Fibroblast of peridontal ligament (primary cell): ENCODE measurements around the gene SYT14.
"Not testable (repeated sequence)": the region's sequence is repeated elsewhere in the genome, so short reads cannot be mapped to it uniquely, and the experiment has no call there.

Source experiments
- DNase-seq: peaks from one replicate; pipeline ENCODE4 v3.0.0-alpha.2; 2010; ENCODE audit errors: extremely low read depth

The SYT14 gene

GRCh38 chr1:209936125-209936524, 1.9 kb upstream of the SYT14 start:
- no peak for DNase-seq

DNA sequence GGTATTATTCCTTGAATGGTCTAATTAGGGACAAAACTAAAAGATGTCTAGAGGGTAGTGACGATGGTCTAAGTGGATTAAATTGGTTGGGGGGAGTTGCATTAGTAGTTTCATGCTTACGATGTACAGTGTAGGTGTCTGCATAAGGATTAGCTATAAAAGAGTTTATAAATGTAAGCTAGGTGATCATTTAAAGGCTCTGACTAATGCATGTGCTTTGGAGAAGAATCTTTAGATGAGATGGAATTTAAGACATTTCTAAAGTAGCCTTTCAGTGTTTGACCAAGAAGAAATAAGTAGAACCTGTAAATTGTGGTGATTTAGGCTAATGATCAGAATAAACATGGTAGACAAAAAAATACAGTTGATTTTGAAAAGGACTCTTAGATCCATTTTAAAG, 7.4 kb downstream of the SYT14 start:
- no peak for DNase-seq

DNA sequence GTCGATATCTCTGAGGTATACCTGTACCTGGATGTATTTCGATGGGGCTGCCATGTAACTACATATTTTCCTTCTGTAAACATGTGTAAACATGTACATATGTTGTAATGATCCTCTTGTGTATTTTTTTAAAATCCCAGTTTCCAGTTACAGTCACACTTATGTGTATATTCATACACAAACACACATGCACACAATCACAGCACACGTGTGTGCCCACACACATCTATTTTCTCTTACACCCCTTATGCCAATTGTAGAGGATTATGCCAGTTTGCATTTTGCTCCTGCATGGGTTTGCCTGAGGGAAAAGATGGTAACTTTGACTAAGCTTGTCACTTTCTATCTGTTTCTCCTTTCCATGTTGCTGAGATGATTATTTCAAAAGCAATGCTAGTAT, 10.1 kb downstream of the SYT14 start:
- no peak for DNase-seq

GRCh38 chr1:209956116-209956515, 18.1 kb downstream of the SYT14 start:
- no peak for DNase-seq

DNA sequence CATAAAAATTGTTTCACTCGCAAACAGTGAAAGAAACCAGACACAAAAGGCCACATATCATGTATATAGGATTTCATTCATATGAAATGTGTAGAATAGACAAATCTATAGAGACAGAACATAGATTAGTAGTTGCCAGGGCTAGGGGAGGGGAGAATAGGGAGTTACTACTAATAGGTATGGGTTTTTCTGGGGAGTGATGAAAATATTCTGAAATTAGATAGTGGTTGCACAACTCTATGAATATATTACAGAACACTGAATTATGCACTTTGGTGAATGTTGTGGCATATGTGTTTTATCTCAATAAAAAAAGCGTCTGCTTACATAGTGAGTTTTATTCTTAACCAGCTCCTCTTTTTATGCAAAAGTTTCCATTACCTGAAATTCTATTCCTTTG, 21.6 kb downstream of the SYT14 start:
- no peak for DNase-seq

DNA sequence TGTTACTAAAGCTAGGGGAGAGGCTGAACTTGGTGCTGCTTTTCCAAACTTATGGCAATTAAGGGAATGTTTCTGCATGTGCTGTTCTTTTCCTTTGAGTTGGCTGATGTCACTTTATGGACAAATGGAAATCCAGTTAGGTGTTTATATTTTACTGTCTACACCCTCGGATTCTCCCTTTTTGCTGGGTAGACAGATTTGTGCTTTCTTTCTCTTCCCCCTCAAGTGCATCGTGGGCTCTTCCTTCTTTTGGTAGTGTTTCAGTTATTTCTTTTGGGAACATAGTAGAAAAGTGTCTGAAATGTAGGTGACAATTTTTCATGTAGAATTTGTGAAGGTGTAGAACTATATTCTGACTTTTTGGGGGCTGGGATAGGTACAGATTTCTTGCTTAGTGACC, 22.9 kb downstream of the SYT14 start:
- DNase-seq, result no peak

- DNase-seq, result no peak
These were observed 24.4 kb downstream of the SYT14 start for GRCh38 chr1:209962388-209962787.

DNA sequence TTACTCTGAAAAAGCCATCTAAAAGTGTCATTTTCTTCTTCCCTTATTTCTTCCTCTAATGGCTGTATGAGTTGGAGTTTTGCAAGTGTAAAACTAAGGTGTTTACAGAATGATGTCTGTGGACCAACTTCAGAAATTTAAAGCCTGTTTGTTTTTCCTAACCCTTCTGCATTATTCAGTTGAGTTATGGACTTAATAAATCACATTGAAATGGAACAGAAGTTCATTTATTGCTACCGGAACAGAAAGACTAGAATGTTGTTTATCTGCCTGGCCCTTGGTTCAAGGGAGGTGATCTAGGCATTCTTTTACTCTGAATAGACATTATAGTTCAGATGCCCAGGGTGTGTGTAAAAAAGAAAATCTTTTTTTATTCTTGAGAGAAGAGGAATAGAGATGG, 24.8 kb downstream of the SYT14 start:
- DNase-seq, result no peak

DNA sequence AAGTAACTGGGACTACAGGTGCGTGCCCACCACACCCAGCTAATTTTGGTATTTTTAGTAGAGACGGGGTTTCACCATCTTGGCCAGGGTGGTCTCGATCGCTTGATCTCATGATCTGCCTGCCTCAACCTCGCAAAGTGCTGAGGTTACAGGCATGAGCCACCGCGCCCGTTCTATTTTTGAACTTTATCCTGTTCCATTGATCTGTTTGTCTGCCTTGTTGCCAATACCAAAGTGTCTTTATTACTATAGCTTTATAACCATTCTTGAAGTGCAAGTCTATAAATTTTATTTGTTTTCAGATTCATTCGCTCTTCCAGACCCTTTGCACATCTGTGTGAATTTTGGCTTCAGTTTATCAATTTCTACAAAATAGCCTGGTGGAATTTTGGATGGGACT, 28.0 kb downstream of the SYT14 start:
- no peak for DNase-seq

GRCh38 chr1:209978721-209979120, 40.7 kb downstream of the SYT14 start:
- not testable (repeated sequence) for DNase-seq

GRCh38 chr1:209983953-209984352, 45.9 kb downstream of the SYT14 start:
- no peak for DNase-seq

DNA sequence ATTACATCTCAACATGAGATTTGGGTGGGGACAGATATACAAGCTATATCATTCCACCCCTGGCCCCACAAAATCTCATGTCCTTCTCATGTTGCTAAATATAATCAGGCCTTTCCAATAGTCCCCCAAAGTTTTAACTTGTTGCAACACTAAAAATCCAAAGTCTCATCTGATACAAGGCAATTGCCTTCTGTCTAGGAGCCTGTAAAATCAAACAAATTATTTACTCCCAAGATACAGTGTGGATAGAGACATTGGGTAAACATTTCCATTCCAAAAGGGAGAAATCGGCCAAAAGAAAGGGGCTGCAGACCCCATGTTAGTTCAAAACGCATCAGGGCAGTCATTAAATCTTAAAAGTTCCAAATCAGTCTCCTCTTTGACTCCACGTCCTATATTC, 47.0 kb downstream of the SYT14 start:
- no peak for DNase-seq

GRCh38 chr1:209988706-209989105, 50.7 kb downstream of the SYT14 start:
- no peak for DNase-seq

DNA sequence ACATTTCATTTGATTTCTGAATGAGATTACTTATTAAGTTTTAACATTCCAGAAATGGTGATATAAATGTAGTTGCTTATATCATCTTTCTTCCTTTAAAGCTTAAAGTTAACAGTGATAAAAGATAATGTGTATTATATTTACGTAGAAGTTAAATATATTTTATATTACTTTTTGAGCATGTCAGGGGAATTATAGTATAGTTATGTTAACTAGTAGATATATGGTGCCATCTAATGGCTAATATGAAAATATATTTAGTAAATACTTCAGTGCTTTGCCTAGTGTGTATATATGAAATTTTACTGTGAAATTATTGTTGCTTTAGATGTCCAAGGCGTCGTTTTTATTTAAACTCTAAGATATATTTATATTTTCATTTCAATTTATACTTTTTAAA, 51.5 kb downstream of the SYT14 start:
- peak; percentile 55 for DNase-seq

- no peak for DNase-seq
These were observed 55.2 kb downstream of the SYT14 start for GRCh38 chr1:209993061-209993830.

DNA sequence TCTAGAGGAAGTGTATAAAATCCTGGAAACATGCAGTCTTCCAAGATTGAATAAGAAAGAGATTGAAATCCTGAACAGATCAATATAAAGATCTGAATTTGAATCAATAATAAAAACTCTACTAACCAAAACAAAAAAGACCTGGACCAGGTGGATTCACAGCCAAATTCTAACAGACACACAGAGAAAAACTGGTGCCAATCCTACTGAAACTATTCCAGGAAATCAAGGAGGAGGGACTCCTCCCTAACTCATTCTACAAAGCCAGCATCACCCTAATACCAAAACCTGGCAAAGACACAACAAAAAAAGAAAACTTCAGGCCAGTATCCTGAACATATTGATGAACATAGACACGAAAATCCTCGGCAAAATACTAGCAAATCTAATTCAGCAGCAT, 58.3 kb downstream of the SYT14 start:
- DNase-seq, result no peak

GRCh38 chr1:209999005-209999404, 61.0 kb downstream of the SYT14 start:
- no peak for DNase-seq

DNA sequence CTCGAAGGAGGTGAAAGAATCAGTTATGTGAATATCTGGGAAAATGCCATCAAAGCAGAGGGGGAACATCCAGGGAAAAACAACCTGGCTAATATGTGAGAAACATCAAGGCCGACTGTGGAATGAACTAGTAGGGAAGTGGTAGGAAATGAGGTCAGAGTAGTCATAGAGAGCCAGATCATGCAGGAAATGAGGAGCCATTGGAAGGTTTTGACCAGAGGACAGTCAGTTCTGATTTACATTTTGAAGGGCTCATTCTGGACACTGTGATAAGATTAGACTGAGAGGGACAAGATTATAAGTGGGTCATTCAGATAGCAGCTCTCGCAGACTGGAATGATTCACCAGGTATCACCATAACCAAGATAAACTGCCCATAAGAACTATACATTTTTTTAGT, 63.7 kb downstream of the SYT14 start:
- DNase-seq, result no peak

DNA sequence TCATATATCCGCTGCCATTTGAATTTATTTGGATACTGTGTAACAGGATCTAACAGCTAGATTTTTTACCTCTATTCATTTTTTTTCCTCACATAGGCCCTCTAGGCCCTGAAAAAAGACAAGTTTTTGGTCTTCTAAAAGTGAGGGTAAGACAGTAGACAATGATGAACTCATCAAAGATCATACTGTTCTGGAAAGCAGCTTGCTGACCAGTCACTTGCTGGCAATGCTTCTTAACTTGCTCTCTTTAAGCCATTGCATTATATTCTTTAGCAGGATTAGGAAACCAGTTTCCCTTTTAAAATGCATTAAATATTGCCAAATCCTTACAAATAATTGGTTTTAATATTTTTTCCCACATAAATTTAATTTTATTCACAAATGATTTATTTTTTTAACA, 65.5 kb downstream of the SYT14 start:
- no peak for DNase-seq

DNA sequence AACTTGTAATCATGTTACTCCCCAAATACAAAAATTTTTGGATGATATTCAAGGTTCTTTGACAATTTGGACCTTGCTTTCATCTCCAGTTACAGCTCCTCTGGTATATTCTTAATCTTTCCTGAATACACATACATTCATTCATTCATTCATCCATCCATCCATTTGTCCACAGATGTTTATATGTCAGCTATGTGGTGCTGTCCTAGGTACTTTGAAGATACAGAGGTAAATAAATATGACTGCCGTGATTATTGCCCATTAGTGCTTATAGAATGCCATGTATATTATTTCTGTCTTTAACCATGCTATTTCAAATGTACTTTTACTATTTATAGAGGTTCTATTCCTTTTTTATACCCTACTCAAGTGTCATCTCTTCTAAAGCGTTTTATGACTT, 72.1 kb downstream of the SYT14 start:
- DNase-seq, result no peak

- DNase-seq, result no peak
These were observed 83.3 kb downstream of the SYT14 start for GRCh38 chr1:210021145-210021860.

GRCh38 chr1:210022044-210022443, 84.0 kb downstream of the SYT14 start:
- DNase-seq, result no peak

GRCh38 chr1:210024282-210024681, 86.3 kb downstream of the SYT14 start:
- DNase-seq, result no peak

GRCh38 chr1:210024996-210025395, 87.0 kb downstream of the SYT14 start:
- no peak for DNase-seq
